SK-N-DZ (cell line): ENCODE data around the gene EXD2.
A peak's percentile ranks its signal among the peaks of the same experiment; 100 is the strongest.
"Not testable (repeated sequence)": the region's sequence is repeated elsewhere in the genome, so short reads cannot be mapped to it uniquely, and the experiment has no call there.

Experiments used
- DNase-seq: peaks from one replicate; pipeline ENCODE4 v3.0.0-alpha.2; 2015; ENCODE audit warnings: low spot score

The EXD2 gene

DNA sequence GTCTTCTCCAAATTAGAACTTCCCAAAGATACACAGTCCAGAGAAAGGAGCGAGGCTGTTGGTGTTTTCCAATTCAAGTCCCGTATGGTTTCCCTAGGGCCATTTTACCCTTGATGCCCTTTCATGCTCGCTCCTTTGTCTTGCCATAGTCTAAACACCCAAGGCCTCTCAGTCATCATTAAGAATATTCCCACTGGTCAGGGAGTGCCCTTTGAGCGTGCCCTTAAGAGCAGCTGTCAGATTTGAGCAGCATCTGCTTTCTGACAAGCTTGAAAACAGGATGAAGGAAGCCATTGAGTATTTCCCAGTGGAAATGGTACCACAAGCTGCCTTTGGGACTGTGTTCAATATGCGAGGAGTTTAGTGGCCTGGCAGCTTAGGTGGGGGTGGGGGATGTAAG lies 58.3 kb downstream of the EXD2 start:
- DNase-seq = no peak

DNA sequence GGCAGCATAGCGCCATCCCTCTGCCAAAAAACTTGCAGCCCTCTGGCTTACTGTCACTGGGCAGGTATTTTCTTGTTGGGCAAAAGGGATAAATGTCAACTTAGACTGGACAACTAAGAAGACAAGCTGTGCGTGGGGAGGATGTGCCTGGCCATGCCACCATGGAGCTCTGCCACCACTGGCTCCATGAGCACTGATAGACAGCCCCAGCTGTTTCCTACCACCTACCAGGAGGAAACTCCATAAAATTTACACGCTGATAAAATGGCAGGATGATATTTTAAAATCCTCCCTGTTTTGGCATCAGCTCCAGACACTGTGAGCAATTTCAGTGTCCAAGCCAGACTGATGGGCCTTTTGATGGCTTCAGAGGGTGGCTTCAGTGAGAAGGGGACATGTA lies 61.6 kb downstream of the EXD2 start:
- no peak for DNase-seq

DNA sequence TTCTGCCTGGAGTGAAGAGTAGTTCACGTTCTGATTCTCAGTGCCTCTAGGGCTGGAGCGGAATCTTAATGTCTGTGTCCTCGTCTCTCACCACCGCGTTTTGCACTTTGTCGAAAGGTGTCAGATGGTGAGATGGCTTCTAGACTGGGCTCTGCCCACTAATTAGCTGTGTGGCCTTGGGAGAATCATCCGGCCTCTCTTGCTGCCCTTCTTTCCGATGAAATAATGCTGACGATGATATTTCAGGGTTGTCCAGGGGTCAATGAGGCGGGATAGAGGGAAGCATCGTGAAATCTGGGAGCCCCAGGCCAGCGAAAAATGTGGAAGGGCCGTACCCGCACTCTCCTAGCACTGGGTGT lies 67.8 kb downstream of the EXD2 start:
- DNase-seq = no peak

DNA sequence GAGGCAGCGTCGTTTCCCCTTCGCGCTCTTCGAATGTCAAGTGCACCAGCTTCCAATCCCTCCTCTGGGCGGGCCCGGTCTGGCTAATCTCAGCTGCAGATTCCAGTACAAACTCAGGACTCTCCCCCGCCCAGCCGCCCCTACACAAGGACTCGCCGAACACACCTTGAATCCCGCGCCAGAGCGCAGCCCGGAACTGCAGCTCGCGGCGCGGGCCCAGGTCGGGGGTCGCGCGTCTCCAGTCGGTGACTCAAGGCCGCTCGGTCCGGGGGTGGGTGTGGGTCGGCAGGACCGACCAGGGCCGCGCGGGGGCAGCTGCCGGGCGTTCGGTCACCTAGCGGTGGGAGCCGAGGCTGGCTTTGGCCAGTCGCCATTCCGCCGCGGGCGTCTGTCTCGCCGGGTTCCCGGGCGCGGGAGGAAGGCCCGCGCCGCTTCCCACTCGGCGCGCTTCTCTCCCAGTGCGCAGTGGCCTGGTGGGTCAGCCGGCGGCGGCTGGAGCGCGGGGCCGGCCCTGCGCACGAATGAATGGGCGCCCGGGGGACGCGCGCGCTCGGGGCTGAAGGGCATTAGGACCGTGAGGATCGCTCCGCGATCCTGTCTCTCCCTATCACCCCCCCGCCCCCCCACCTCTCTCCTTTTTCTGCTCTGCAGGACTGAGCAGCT lies 68.4 kb downstream of the EXD2 start, which contains the start of gene GALNT16:
GALNT16 (plus strand) TSS at position 632 of the 663 bp plus-strand sequence. CDS start 133 bp downstream, outside the sequence.
- peak; percentile 64 for DNase-seq

DNA sequence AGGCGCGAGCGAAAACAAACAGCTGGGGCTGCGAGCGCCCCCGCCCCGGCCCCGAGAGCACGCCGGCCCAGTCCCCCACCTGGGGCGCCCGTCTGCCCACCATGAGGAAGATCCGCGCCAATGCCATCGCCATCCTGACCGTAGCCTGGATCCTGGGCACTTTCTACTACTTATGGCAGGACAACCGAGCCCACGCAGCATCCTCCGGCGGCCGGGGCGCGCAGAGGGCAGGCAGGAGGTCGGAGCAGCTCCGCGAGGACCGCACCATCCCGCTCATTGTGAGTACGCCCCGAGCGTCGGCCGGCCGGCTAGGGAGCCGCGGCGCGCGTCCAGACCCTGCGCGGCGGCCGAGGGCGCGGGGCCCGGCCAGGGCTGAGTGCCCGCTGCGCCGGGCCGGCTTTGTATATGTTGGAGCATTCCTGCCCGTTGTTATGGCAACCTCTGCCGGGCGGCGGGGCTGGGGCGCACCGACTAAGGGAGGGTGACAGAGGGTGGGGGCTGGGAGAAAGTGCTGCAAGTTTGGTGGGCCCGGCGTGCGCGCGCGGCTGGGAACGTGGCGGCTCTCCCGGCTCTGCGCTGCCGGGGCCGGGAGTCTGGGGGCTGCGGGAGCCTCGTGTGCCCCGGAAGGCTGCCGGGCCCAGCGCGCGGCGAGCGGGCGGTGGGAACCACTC lies 69.0 kb downstream of the EXD2 start:
- DNase-seq = no peak

DNA sequence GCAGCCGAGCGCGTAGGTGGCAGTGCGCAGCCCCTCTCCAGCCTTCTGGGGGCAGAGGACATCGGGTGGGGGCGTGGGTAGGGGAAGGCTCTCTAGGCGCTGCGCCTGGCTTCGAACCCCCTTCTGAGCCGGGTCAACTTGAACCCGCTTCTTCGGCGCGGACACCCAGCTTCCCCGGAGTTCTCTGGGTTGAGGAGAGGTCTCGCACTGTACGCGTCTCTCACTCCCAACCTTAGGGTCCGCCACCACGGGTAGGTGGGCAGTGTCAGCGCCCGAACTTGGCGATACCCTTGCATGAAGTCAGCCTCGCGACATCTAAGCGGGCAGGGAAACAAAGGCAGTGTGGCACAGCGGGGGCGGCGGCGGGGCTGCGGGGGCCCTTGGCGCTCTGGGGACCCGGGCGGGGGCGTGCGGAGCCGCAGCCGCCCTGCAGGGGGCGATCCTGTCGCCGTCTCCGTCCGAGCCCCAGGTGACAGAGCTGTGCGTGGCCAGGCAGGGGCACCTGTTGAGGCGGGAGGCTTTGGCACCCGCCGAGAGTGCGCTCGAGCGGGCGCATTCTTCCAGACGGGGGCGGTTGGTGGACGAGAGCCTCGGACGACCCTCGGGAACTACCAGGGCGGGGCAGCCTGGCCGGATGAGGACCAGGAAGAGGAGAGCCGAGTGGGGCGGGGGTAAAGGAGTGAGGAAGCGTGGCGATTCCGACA lies 69.7 kb downstream of the EXD2 start:
- peak; percentile 33 for DNase-seq

DNA sequence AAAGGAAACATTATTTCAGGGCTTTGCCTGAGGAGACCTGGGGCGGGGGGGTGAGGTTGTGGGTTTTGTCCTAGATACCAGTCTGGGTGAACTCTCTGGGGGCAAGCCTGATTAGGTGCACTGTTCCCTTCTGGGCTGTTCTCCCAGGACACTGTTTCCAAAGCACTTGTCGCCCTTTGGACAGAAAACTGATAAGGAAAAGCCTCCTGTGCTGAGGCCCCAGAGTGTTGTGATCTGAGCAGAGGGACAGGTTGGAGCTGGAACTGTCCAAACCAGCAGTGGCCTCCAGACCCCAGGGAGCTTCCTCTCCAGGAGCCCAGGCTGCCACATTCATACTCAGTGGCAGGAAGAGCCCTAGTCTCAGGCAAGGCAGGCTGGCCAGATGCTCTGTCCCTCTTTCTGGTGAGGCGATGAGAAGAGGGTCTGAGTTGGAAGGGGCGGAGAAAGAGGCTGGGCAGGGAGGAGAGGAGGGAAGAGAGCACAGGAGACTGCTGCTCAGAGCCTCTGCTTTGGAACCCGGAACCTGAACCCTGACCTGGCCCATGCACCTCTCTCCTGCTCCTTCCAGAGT lies 70.5 kb downstream of the EXD2 start:
- peak; percentile 59 for DNase-seq

DNA sequence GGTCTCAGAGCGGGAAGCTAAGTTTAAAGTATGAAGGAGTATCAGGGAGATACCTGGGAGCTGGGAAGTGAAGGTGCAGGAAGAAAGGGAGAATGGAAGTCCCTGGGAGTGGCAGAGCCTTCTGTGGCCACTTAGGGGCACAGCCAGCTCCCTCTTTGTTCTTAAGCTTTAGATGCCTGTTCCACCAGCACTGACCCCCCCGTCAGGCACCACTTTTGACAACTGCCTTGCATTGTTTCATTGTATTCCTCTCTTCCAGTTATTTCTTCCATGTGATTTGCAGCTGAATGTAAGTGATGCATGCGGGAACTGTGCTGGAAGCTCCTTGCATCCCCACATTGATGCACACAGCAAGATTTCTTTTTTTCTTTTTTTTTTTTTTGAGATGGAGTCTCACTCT lies 71.2 kb downstream of the EXD2 start:
- no peak for DNase-seq

DNA sequence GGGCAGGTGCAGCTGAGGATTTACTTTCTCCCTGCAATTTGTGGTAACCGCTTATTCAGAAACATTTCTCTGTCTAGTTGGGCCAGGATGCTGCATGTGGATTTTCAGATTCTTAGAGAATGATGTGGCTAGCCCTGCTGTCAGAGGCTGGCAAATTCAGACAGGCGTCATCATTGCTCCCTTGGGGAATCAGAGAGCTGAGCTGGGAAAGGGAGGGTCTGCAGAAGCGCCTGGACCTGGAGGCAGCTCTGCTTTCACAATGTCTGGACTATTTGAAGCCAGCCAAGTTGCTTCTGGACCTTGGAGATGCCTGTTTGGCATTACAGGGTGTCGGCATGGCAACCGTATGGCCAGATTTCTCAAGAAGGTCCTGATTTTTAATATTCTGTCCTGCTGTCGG lies 72.1 kb downstream of the EXD2 start:
- peak; percentile 88 for DNase-seq

DNA sequence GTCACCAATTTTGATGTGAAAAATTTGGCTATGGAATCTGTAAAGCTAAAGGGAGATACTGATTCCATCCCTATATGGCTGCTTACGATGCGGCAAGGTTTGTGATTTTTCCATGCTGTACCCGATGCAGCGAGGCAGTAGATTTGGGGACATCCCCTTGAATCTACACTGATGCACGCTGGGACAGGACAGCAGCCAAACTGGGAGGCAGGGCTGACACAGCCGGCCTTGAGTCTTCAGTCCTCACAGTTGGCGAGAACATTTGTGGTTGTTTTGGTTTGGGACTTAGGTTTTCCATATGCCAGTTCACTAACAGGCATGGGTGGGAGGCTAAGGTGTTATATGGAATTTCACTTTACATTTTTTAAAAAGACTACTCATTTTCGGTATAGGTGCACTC lies 72.5 kb downstream of the EXD2 start:
- DNase-seq = no peak

DNA sequence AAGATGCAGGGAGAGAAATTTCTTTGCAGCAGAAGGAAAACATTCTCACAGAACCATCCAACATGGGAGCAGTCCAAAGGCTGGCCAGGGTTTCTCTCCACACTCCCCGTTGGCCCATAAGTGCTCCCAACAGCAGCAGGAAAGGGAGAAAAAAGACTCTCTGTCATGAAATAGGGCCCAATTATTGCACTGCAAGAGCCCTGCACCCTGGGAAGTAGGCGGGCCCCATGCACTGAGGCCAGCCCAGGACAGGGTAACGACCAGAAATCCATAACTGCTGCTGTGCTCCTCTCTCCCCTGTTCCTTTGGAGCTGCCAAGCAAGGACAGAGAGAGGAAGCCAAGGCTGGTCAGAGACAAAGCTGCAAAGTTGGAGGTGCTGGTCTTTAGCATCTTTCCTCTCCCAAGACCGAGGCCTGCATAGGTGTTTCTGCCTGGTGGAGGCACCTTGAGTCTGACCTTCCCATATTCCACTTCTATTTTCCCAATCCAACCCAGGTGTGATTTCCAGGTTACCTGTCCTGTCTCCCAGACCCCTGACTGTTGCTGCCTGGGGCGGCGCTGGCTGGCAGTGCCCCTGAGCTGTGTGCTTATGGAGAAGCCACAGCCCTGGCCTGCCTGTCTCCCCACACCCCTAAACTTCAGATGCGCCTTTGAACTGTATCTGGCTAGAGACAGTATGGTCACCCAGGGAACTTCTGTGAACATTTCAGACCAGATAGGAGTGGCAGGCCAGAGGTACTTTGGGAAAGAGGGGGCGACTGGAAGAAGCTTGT lies 75.5 kb downstream of the EXD2 start:
- DNase-seq = no peak

DNA sequence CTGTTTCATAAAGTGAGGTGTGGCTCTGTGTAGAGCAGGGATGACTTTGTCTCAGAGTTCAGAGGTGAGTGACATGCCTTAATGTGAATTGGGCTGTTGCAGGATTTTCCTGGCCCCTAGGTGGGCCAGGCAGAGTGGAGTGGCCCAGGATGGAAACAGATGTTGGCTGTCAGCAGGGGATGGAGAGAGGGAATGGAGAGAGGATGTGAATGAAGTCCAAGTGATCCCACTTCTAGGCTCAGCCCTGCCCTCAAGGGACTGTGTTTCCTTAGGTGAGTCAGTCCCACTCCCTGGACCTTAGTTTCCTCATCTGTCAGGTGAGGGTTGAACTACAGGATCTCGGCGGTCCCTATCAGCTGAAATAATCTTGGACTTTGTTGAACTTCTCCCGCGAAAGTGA lies 76.2 kb downstream of the EXD2 start:
- DNase-seq = no peak

DNA sequence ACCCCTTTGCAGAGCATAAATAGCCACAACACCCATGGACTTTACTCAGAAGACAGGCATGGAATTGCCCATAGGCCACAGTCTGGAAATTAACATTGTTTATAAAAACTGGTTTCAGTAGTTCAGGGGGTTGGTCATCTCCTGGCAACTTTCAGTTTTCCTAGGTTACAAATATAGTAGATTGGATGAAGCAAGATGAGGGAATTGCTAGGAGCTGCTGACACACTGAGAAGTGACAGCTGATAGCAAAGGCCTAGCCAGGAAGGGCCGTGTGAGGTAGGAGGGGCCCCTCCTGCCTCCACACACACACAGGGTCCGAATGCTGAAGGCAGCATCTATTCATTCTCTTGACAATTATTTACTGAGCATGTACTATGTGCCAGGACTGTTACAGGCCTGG lies 76.9 kb downstream of the EXD2 start:
- DNase-seq = no peak

DNA sequence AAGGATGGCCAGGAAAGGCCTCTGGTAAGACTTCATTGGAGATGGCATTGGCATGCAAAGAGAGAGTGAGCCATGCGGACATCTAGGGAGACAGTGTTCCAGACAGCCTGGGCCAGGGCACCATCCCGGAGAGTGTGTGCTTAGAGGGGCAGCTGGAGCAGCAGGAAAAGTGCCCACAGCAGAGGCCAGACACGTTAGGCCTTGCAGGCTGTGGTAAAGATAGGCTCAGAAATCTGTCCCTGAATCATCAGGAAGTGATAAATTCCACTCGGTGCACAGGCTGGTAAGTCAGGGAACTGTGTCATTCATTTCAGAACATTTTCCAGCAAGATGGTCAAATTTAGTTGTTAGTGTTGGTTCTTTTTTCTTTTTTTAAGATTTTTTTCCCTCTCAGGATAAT lies 77.5 kb downstream of the EXD2 start:
- no peak for DNase-seq

DNA sequence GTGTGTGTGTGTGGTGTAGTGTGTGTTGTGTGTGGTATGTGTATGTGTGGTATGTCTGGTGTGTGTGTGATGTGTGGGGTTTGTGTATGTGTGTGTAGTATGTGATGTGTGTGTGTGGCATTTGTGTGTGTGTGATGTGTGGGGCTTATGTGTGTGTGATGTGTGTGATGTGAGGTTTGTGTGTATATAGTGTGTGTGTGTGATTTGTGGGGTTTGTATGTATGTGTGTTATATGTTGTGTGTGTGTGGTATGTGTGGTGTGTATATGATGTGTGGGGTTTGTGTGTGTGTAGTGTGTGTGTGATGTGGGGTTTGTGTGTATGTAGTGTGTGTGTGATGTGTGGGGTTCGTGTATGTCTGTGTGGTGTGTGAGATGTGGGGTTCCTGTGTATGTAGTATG lies 78.1 kb downstream of the EXD2 start:
- no peak for DNase-seq

DNA sequence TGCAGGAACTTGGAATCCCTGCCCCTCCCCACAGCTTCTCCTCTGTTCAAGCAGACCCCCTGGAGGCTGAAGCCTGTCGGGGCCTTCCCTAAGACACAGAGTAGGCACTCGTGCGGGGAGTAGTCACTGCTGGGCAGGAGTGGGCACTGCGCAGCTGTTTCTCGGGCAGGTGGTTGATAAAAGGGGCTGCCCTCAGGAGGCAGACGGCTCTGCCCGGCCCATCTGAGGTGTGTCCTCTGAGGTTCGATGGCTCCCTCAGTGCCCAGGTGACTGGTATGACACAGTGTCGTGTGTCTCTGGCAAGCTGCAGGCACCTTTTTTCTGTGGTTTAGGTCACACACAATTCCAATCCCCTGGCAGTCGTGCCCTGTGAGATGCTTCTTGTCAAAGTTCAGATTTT lies 78.8 kb downstream of the EXD2 start:
- DNase-seq = no peak

DNA sequence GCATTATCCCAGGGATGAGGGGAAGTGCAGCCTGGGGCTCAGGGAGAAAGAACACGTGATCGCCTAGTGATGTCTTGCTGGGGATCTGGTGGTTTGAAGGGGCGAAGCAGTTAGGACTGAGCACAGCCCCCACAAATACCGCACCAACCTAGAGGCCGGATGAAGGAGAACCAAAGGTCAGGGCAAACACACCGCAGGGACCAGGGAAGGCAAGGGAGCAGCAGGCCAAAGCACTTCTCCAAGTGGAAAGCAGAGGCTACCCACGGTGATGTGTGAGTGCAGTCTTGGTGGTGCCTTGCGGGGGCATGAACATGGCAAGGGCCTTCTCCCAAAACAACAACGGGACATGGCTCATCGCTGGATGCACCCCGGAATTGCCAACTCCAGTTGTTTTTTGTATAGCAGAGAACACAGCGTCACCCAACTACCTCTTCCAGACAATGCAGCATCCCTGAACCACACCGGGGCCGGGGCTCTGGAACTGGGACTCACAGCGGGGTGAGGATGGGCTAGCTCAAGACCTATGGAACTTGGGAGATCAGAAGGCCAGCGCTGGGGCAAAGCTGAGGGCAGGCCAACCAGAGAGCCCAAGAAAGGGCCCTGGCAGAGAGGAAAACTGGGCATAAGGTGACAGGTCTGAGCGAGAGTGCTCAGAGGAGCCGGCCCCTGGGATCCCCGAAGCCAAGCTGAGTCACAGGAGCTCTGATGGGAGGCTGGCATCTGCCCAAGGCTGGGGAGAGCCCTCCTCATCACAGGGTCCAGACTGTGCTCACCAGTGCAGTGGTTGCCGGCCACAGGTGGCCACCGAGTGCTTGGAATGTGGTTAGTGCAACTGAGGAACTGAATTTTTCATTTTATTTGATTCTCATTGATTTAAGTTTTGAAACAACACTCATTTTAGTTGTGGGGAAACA lies 79.8 kb downstream of the EXD2 start:
- DNase-seq = no peak

DNA sequence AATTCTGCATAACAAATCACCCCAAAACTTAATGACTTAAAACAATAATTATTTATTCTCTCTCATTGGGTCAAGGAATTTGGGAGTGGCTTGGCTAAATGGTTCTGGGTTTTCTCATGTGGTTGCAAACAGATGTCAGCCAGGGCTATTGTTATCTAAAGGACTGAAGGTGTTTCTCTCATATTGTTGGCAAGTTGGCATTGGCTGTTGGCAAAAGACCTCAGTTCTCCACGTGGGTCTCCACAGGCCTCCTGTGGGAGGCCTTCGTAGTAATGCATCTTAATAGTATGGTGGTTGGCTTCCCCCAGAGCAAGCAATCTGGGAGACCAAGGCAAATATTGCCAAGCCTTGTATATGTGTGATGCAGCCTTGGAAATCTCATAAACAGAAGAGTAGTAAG lies 83.0 kb downstream of the EXD2 start:
- DNase-seq = no peak

DNA sequence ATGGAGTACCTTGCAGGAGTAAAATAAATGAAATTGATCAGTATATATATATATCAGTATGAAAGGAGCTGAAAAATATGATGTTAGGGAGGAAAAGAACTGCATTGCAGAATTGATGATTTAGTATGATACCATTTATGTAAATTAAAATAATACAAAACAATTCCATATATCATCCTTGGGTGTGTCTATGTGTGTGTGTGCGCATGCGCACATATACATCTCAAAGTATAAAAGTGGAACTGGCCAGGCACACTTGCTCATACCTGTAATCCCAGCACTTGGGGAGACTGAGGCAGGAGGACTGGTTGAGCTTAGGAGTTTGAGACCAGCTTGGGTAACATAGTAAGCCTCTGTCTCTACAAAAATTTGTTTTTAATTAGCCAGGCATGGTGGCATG lies 84.0 kb downstream of the EXD2 start:
- DNase-seq = no peak

DNA sequence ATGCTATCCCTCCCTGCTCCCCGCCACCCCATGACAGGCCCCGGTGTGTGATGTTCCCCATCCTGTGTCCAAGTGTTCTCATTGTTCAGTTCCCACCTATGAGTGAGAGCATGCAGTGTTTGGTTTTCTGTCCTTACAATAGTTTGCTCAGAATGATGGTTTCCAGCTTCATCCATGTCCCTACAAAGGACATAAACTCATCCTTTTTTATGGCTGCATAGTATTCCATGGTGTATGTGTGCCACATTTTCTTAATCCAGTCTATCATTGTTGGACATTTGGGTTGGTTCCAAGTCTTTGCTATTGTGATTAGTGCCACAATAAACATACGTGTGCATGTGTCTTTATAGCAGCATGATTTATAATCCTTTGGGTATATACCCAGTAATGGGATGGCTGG lies 86.1 kb downstream of the EXD2 start:
- not testable (repeated sequence) for DNase-seq
